Amniotic epithelial cell (primary cell): ENCODE data around the gene OR10A2.
"Not testable (repeated sequence)": the region's sequence is repeated elsewhere in the genome, so short reads cannot be mapped to it uniquely, and the experiment has no call there.

Source experiments
- DNase-seq: peaks from one replicate; pipeline ENCODE4 v3.0.0-alpha.2; 2010; ENCODE audit warnings: low read depth

OR10A2 gene

GRCh38 chr11:6887711-6888110, 24.9 kb downstream of the OR10A2 start:
- DNase-seq, result not testable (repeated sequence)

GRCh38 chr11:6888830-6889229, 26.0 kb downstream of the OR10A2 start:
- no peak for DNase-seq

- DNase-seq, result no peak
Observed at GRCh38 chr11:6889835-6890234, 27.0 kb downstream of the OR10A2 start.

- DNase-seq, result no peak
Observed at GRCh38 chr11:6892400-6892799, 29.5 kb downstream of the OR10A2 start, which contains the start of gene OR2D2. Gene OR2D2 (minus strand): TSS chr11:6892500. CDS start chr11:6892500, 0 bp downstream.

GRCh38 chr11:6894097-6894496, 31.2 kb downstream of the OR10A2 start:
- no peak for DNase-seq

- DNase-seq, result no peak
Observed at GRCh38 chr11:6895010-6895409, 32.2 kb downstream of the OR10A2 start.

GRCh38 chr11:6898911-6899310, 36.1 kb downstream of the OR10A2 start:
- no peak for DNase-seq

- no peak for DNase-seq
Observed at GRCh38 chr11:6900327-6900999, 37.6 kb downstream of the OR10A2 start.

GRCh38 chr11:6904804-6905203, 41.9 kb downstream of the OR10A2 start:
- DNase-seq, result not testable (repeated sequence)

- DNase-seq, result no peak
Observed at GRCh38 chr11:6911378-6911777, 48.5 kb downstream of the OR10A2 start.

GRCh38 chr11:6911948-6912347, 49.1 kb downstream of the OR10A2 start:
- peak; percentile 49 for DNase-seq

- no peak for DNase-seq
Observed at GRCh38 chr11:6919698-6920097, 56.8 kb downstream of the OR10A2 start.

- DNase-seq, result no peak
Observed at GRCh38 chr11:6920702-6921101, 57.8 kb downstream of the OR10A2 start, which contains the start of gene OR2D3. Gene OR2D3 (plus strand): TSS chr11:6921002. CDS start chr11:6921002, 0 bp downstream.
